Jurkat, Clone E6-1 (cell line): ENCODE data around the gene ZBTB14.

Experiments
- DNase-seq: peaks from one replicate; pipeline ENCODE4 v3.0.0-alpha.2; 2011; ENCODE audit warnings: low read depth, low spot score
- H3K4me3 ChIP-seq: 2 replicates; pipeline ENCODE4 v1.5.1; 2011; ENCODE audit warnings: mild to moderate bottlenecking, low read length, control low read depth, moderate library complexity

ZBTB14 gene

GRCh38 chr18:5294457-5295230 is 882 bp downstream of the ZBTB14 start:
- peak; percentile 43 for DNase-seq
- peak overlapping the region; percentile 83 for H3K4me3 ChIP-seq

GRCh38 chr18:5294113-5294456 is 1.4 kb downstream of the ZBTB14 start:
- H3K4me3 ChIP-seq: peak overlapping the region; percentile 83
- no peak for DNase-seq

- H3K4me3 ChIP-seq: no peak overlapping the region
- DNase-seq: no peak
These were observed 7.0 kb downstream of the ZBTB14 start for GRCh38 chr18:5288517-5288935.

- DNase-seq: no peak
- no peak overlapping the region for H3K4me3 ChIP-seq
These were observed 7.7 kb downstream of the ZBTB14 start for GRCh38 chr18:5287854-5288253.

- no peak for DNase-seq
- no peak overlapping the region for H3K4me3 ChIP-seq
These were observed 9.0 kb downstream of the ZBTB14 start for GRCh38 chr18:5286525-5286924.

GRCh38 chr18:5285326-5285725 is 10.2 kb downstream of the ZBTB14 start:
- no peak overlapping the region for H3K4me3 ChIP-seq
- no peak for DNase-seq

- no peak for DNase-seq
- no peak overlapping the region for H3K4me3 ChIP-seq
These were observed 10.7 kb downstream of the ZBTB14 start for GRCh38 chr18:5284808-5285207.

- DNase-seq: no peak
- no peak overlapping the region for H3K4me3 ChIP-seq
These were observed 12.8 kb downstream of the ZBTB14 start for GRCh38 chr18:5282770-5283169.

GRCh38 chr18:5276947-5277346 is 18.6 kb downstream of the ZBTB14 start:
- no peak overlapping the region for H3K4me3 ChIP-seq

GRCh38 chr18:5275872-5276271 is 19.7 kb downstream of the ZBTB14 start:
- H3K4me3 ChIP-seq: no peak overlapping the region
- DNase-seq: no peak

More at GRCh38 chr18:5276947-5277346, 18.6 kb downstream of the ZBTB14 start:
- no peak for DNase-seq

- H3K4me3 ChIP-seq: no peak overlapping the region
These were observed 26.7 kb downstream of the ZBTB14 start for GRCh38 chr18:5268874-5269273.

GRCh38 chr18:5266721-5267120 is 28.8 kb downstream of the ZBTB14 start:
- no peak for DNase-seq
- no peak overlapping the region for H3K4me3 ChIP-seq

More at GRCh38 chr18:5268874-5269273, 26.7 kb downstream of the ZBTB14 start:
- DNase-seq: no peak

- no peak for DNase-seq
- H3K4me3 ChIP-seq: no peak overlapping the region
These were observed 41.6 kb downstream of the ZBTB14 start for GRCh38 chr18:5253910-5254309.

- no peak overlapping the region for H3K4me3 ChIP-seq
- DNase-seq: no peak
These were observed 44.4 kb downstream of the ZBTB14 start for GRCh38 chr18:5251117-5251516.

GRCh38 chr18:5250603-5251002 is 44.9 kb downstream of the ZBTB14 start:
- no peak overlapping the region for H3K4me3 ChIP-seq
- DNase-seq: no peak

- H3K4me3 ChIP-seq: no peak overlapping the region
- no peak for DNase-seq
These were observed 50.6 kb downstream of the ZBTB14 start for GRCh38 chr18:5244941-5245340.

- H3K4me3 ChIP-seq: no peak overlapping the region
- no peak for DNase-seq
These were observed 56.1 kb downstream of the ZBTB14 start for GRCh38 chr18:5239447-5239846.
